Fibroblast of skin of scalp (primary cell): ENCODE data around the gene CAV1.
A peak's percentile ranks its signal among the peaks of the same experiment; 100 is the strongest.

Experiments used
- DNase-seq: peaks from one replicate; pipeline ENCODE4 v3.0.0-alpha.2; 2013

CAV1 gene

GRCh38 chr7:116503835-116504234 lies 21.0 kb upstream of the CAV1 start:
- no peak for DNase-seq

- no peak for DNase-seq
These were observed 19.6 kb upstream of the CAV1 start for GRCh38 chr7:116505278-116505677.

- DNase-seq = no peak
These were observed 19.0 kb upstream of the CAV1 start for GRCh38 chr7:116505823-116506222.

GRCh38 chr7:116509982-116510579 lies 14.8 kb upstream of the CAV1 start:
- DNase-seq = peak; percentile 51

GRCh38 chr7:116510795-116511194 lies 14.0 kb upstream of the CAV1 start:
- no peak for DNase-seq

- DNase-seq = peak; percentile 38
These were observed 13.0 kb upstream of the CAV1 start for GRCh38 chr7:116511552-116512519.

GRCh38 chr7:116512520-116513188 lies 12.2 kb upstream of the CAV1 start:
- peak; percentile 72 for DNase-seq

GRCh38 chr7:116515584-116515983 lies 9.3 kb upstream of the CAV1 start:
- no peak for DNase-seq

- no peak for DNase-seq
These were observed 8.5 kb upstream of the CAV1 start for GRCh38 chr7:116516324-116516723.

- peak; percentile 47 for DNase-seq
These were observed 7.2 kb upstream of the CAV1 start for GRCh38 chr7:116517626-116518025.

GRCh38 chr7:116518961-116519360 lies 5.9 kb upstream of the CAV1 start:
- DNase-seq = no peak

GRCh38 chr7:116521046-116521664 lies 3.7 kb upstream of the CAV1 start:
- DNase-seq = peak; percentile 56

- peak; percentile 90 for DNase-seq
These were observed 2.6 kb upstream of the CAV1 start for GRCh38 chr7:116522247-116522646.

- no peak for DNase-seq
These were observed 621 bp upstream of the CAV1 start for GRCh38 chr7:116524221-116524608.

- DNase-seq = no peak
These were observed 569 bp downstream of the CAV1 start for GRCh38 chr7:116525298-116525912.

- peak; percentile 92 for DNase-seq
These were observed 1.4 kb downstream of the CAV1 start for GRCh38 chr7:116525913-116526861.

- DNase-seq = no peak
These were observed 2.1 kb downstream of the CAV1 start for GRCh38 chr7:116526897-116527296.

- peak; percentile 59 for DNase-seq
These were observed 2.7 kb downstream of the CAV1 start for GRCh38 chr7:116527521-116527920.

GRCh38 chr7:116528008-116528789 lies 3.4 kb downstream of the CAV1 start:
- peak; percentile 98 for DNase-seq

- DNase-seq = no peak
These were observed 4.4 kb downstream of the CAV1 start for GRCh38 chr7:116529250-116529649.
